Measurements from ENCODE around the gene DOCK2. TPM values are rescaled to one million over a fixed set of nuclear protein-coding genes. Genes with fewer than 3 reads are reported as not detected.

Gene DOCK2
- total and polyA plus RNA-seq, 2 of the 8 experiments (the other 6 are each of a cell fraction or from before 2014, with no cell fraction given), result 3.9 to 5.7 TPM

DNA sequence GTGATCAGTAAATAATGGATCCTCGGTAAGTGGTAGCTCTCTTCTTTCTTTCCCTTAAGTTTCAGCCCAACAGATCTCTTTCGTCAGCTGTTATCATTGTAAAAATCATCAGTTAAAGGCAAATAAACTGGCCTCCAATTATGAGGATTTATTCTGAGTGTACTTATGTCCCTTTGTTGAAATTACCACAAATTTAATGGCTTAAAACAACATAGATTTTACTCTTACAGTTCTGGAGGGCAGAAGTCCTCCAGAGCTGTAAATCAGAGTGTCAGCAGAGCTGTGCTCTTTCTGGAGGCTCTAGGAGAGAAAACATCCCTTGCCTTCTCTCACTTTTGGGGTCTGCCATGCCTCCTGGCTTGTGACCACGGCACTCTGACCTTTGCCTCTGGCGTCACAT, 238.7 kb downstream of the DOCK2 start (continued):
- TF ChIP-seq POU5F1 (IDR thresholded peaks at IDR 0.05; ENCODE audit: low read depth, low read length) (no peak), FOSL1 (IDR thresholded peaks at IDR 0.05; ENCODE audit: insufficient read depth, low read depth, low read length) (no peak), TAF1 (IDR thresholded peaks at IDR 0.05; ENCODE audit: low read depth, low read length) (no peak)
